HepG2 (cell line): ENCODE results near the gene KCNG4. TPM values are rescaled to one million over a fixed set of nuclear protein-coding genes. Genes with fewer than 3 reads are reported as not detected.

ENCODE experiments used
- ATAC-seq: fragments of 200-7000 bp; cut with Tn5 transposase; 3 replicates; pipeline ENCODE4 v1.9.1; 2020; ENCODE audit warnings: mild to moderate bottlenecking, moderate library complexity
- BruUV-seq: library from RNA; stranded (reverse); fragments of 400-500 nt; replicated peaks from 2 replicates; lab custom pipeline; 2021; lab: Mats Ljungman, UMichigan
- CTCF ChIA-PET: fragments of 300-600 bp; formaldehyde crosslinking; extraction: SDS; loops from one replicate; lab custom pipeline; 2021; ENCODE audit warnings: low total read pairs, inconsistent platforms, low intra/inter-chr PET ratio; lab: Yijun Ruan, JAX
- POLR2A ChIA-PET: fragments of 350-600 bp; sonication (Branson Sonifier 250); formaldehyde crosslinking; loops from one replicate; lab custom pipeline; 2020; ENCODE audit warnings: antibody characterized with exemption, inconsistent platforms; lab: Yijun Ruan, JAX
- DNase-seq: peaks from one replicate; pipeline ENCODE4 v3.0.0-alpha.2; 2015; ENCODE audit warnings: low spot score
- FAIRE-seq: peaks from 3 replicates; lab custom pipeline; 2011; peaks lifted over from hg19 to GRCh38; lab: Jason Lieb, UNC
- H2AFZ ChIP-seq: one replicate; pipeline ENCODE4 v1.6.1; 2011; ENCODE audit warnings: low read length, inconsistent platforms
- H3K27ac ChIP-seq: fragments of 300-600 bp; 3 replicates; pipeline ENCODE4 v1.8.0; 2011; ENCODE audit warnings: mixed run types, mild to moderate bottlenecking, mixed read lengths, low read length, inconsistent platforms; ENCODE audit not compliant: insufficient read depth; ENCODE audit errors: extremely low read length
- H3K27me3 ChIP-seq, 2 experiments: fragments of 200-600 bp in 1 of 2; 2 replicates in 1 of 2; 3 replicates in 1 of 2; pipeline versions ENCODE4 v1.6.0 to v1.8.0; 2011; ENCODE audit warnings: low read length in 2 of 2, mild to moderate bottlenecking in 2 of 2, moderate library complexity in 2 of 2, inconsistent platforms in 1 of 2; ENCODE audit not compliant: insufficient read depth in 2 of 2, control insufficient read depth in 1 of 2
- H3K36me3 ChIP-seq, 2 experiments: fragments of 200-600 bp in 1 of 2; replicated peaks in 1 of 2; 2 replicates in 1 of 2; 3 replicates in 1 of 2; pipeline versions ENCODE4 v1.5.1 to v1.8.0; 2011; ENCODE audit warnings: low read length in 2 of 2, inconsistent platforms in 1 of 2; ENCODE audit not compliant: insufficient read depth in 2 of 2, control insufficient read depth in 1 of 2
- H3K4me1 ChIP-seq: 2 replicates; pipeline ENCODE4 v1.5.1; 2012; ENCODE audit warnings: low read length, inconsistent platforms; ENCODE audit not compliant: insufficient read depth
- H3K4me2 ChIP-seq: 2 replicates; pipeline ENCODE4 v1.6.0; 2011; ENCODE audit warnings: low read depth, low read length, inconsistent platforms
- H3K4me3 ChIP-seq, 3 experiments: fragments of 200-600 bp in 1 of 3; sonication (generic), shearing (Covaris generic) in 1 of 3; replicated peaks in 1 of 3; 2 replicates each; pipeline ENCODE4 v1.5.1; 2011 to 2016; ENCODE audit warnings: low read length in 3 of 3, inconsistent platforms in 2 of 3, low read depth in 2 of 3, mild to moderate bottlenecking in 2 of 3, control low read depth in 1 of 3, mixed read lengths in 1 of 3; ENCODE audit not compliant: insufficient read depth in 1 of 3
- H3K79me2 ChIP-seq: one replicate; pipeline ENCODE4 v1.6.1; 2011; ENCODE audit warnings: low read length, inconsistent platforms; ENCODE audit not compliant: insufficient read depth
- H3K9ac ChIP-seq: 2 replicates; pipeline ENCODE4 v1.6.0; 2011; ENCODE audit warnings: mild to moderate bottlenecking, low read depth, low read length, inconsistent platforms; ENCODE audit not compliant: insufficient read depth
- H3K9me3 ChIP-seq: 2 replicates; pipeline ENCODE4 v1.5.1; 2012; ENCODE audit warnings: mild to moderate bottlenecking, low read length
- H4K20me1 ChIP-seq: 2 replicates; pipeline ENCODE4 v1.6.0; 2011; ENCODE audit warnings: inconsistent platforms, mild to moderate bottlenecking, low read length, moderate library complexity; ENCODE audit not compliant: insufficient read depth
- CAMTA2 ChIP-seq: sonication (generic); formaldehyde crosslinking; IDR thresholded peaks from 2 replicates; pipeline ENCODE4 v1.4.0; 2020; ENCODE audit warnings: mild to moderate bottlenecking, missing genetic modification reagents, borderline replicate concordance
- DBP ChIP-seq: sonication (generic); formaldehyde crosslinking; IDR thresholded peaks from 2 replicates; pipeline ENCODE4 v1.4.0; 2020; ENCODE audit warnings: missing genetic modification reagents; ENCODE audit errors: not compliant biosample characterization
- ETV5 ChIP-seq: IDR thresholded peaks from 2 replicates; pipeline ENCODE4 v1.6.1; 2018; ENCODE audit warnings: missing biosample characterization, missing genetic modification reagents, inconsistent platforms, borderline replicate concordance
- KMT2B ChIP-seq: IDR thresholded peaks from 2 replicates; pipeline ENCODE4 v1.6.1; 2016; ENCODE audit warnings: missing genetic modification reagents, missing compliant biosample characterization
- MBNL3 ChIP-seq: fragments of 250-450 bp; sonication (Bioruptor Pico); conservative IDR thresholded peaks from 2 replicates; pipeline ENCODE4 v1.8.0; 2022; ENCODE audit warnings: mild to moderate bottlenecking, inconsistent platforms
- THAP11 ChIP-seq: IDR thresholded peaks from 2 replicates; pipeline ENCODE4 v1.6.1; 2016; ENCODE audit warnings: missing biosample characterization, missing genetic modification reagents
- XRCC5 ChIP-seq: fragments of 200-400 bp; formaldehyde crosslinking; optimal IDR thresholded peaks from 2 replicates; pipeline ENCODE3; 2017; ENCODE audit warnings: mild to moderate bottlenecking, low read length
- ZHX1 ChIP-seq: sonication (generic); formaldehyde crosslinking; IDR thresholded peaks from 2 replicates; pipeline ENCODE4 v1.8.1; 2022; ENCODE audit warnings: low read depth, mild to moderate bottlenecking, missing genetic modification reagents
- ZNF256 ChIP-seq: sonication (generic); formaldehyde crosslinking; conservative IDR thresholded peaks from 2 replicates; pipeline ENCODE4 v1.4.0; 2020; ENCODE audit warnings: missing genetic modification reagents
- ZNF704 ChIP-seq: sonication (generic); formaldehyde crosslinking; IDR thresholded peaks from 2 replicates; pipeline ENCODE4 v1.8.1; 2023; ENCODE audit warnings: mild to moderate bottlenecking, inconsistent platforms, moderate library complexity, missing genetic modification reagents, borderline replicate concordance
- ZNF780A ChIP-seq: sonication (generic); formaldehyde crosslinking; IDR thresholded peaks from 2 replicates; pipeline ENCODE4 v1.8.0; 2022; ENCODE audit warnings: mild to moderate bottlenecking, missing genetic modification reagents, moderate library complexity
- ZNF790 ChIP-seq: sonication (generic); formaldehyde crosslinking; IDR thresholded peaks from 2 replicates; pipeline ENCODE4 v1.8.0; 2022; ENCODE audit warnings: missing genetic modification reagents, mild to moderate bottlenecking, borderline replicate concordance
- WGBS: methylation state at CpG from one replicate; pipeline ENCODE4 v1.1.6; 2017; ENCODE audit warnings: low lambda C conversion rate; 5-methylcytosine and 5-hydroxymethylcytosine counted together
- in situ Hi-C: cut with HindIII; loops from 2 replicates; pipeline ENCODE4 v1.10.0; 2017; ENCODE audit warnings: low pct_unique_long_range_greater_than_20kb; ENCODE audit not compliant: extremely low pct_ligation_motif_present
- intact Hi-C: fragments of 100-400 bp; cut with micrococcal nuclease; formaldehyde crosslinking; loops from one replicate; pipeline ENCODE4 v1.10.0; 2022; ENCODE audit not compliant: unreplicated experiment
- polyA plus RNA-seq, 8 experiments: library from polyadenylated mRNA; depleted of rRNA in 3 of 8; stranded (reverse) in 7 of 8; unstranded in 1 of 8; fragments of >200 nt; fragmentation: Illumina TruSeq in 4 of 8; extraction: Trizol in 4 of 8; gene quantifications; 2 replicates each; pipeline versions ENCODE4 v1.2.1 to v1.2.3, GENCODE V29; 2011 to 2016; ENCODE audit warnings: low read depth in 4 of 8, missing spikeins in 1 of 8, mixed read lengths in 1 of 8; ENCODE audit not compliant: insufficient read depth in 1 of 8
- total RNA-seq, 5 experiments: library from RNA; depleted of rRNA; stranded (reverse); fragments of >200 nt; fragmentation: Illumina TruSeq; extraction: Trizol; gene quantifications; 2 replicates each; pipeline ENCODE4 v1.2.3, GENCODE V29; 2016; ENCODE audit warnings: low read depth in 1 of 5

Gene KCNG4
- total and polyA plus RNA-seq, 2 of the 13 experiments (the other 11 are each of a cell fraction or from before 2014, with no cell fraction given) = not detected

- CTCF ChIA-PET = no interaction called here
- in situ Hi-C loops = no loop called here
These were observed 3.1 kb downstream of the KCNG4 start for GRCh38 chr16:84236671-84237070.

GRCh38 chr16:84234321-84235241, 5.2 kb downstream of the KCNG4 start:
- Histone ChIP-seq H3K9me3 (no peaks in the 10 kb centered on the region), H2AFZ (no peak overlapping the region), H3K4me2 (no peak overlapping the region), H4K20me1 (no peaks in the 10 kb centered on the region), H3K4me3 (no peak overlapping the region), H3K4me1 (no peaks in the 10 kb centered on the region), H3K27ac (no peak overlapping the region), H3K79me2 (no peaks in the 10 kb centered on the region), H3K9ac (no peak overlapping the region), H3K36me3 (no peaks in the 10 kb centered on the region), H3K27me3 (peaks cover 0 to 86% of the 10 kb centered on the region in 2 experiments; a peak in 4 of 5 replicates)
- intact Hi-C loops (no loop called here), in situ Hi-C loops (no loop called here)
- CTCF ChIA-PET = no interaction called here
- FAIRE-seq (no peak), ATAC-seq (no peak), DNase-seq (no peak)
- POLR2A ChIA-PET = no interaction called here
- BruUV-seq = no TSS peak
- WGBS = 22% methylated on average over 21 of the region's 21 CpGs
- no peak for TF ChIP-seq THAP11 (CRISPR knock-in tag)
- TF ChIP-seq ZNF780A (CRISPR knock-in tag) = no peak
- TF ChIP-seq DBP = no peak
- no peak for TF ChIP-seq ETV5
- no peak for TF ChIP-seq KMT2B (CRISPR knock-in tag)
- TF ChIP-seq XRCC5 = no peak
- TF ChIP-seq ZHX1 (CRISPR knock-in tag) = no peak
- TF ChIP-seq ZNF790 (CRISPR knock-in tag) = no peak
- TF ChIP-seq ZNF704 (CRISPR knock-in tag) = no peak
- TF ChIP-seq CAMTA2 (CRISPR knock-in tag) = no peak
- TF ChIP-seq ZNF256 (CRISPR knock-in tag) = no peak

More at GRCh38 chr16:84236671-84237070, 3.1 kb downstream of the KCNG4 start:
- Histone ChIP-seq H3K9ac (no peak overlapping the region), H3K79me2 (no peaks in the 10 kb centered on the region), H3K9me3 (no peaks in the 10 kb centered on the region)
- FAIRE-seq = no peak
- intact Hi-C loops = no loop called here
- no peak for TF ChIP-seq MBNL3 (CRISPR knock-in tag)
- TF ChIP-seq, all 625 proteins: peak for 0
- no peak overlapping the region for H3K4me3 ChIP-seq
- H3K36me3 ChIP-seq = no peaks in the 10 kb centered on the region
- H4K20me1 ChIP-seq = no peaks in the 10 kb centered on the region
- H3K27ac ChIP-seq = no peak overlapping the region
- DNase-seq = no peak
- POLR2A ChIA-PET = no interaction called here
- ATAC-seq = 0 out of 3 replicates have a peak, but pooled peaks have one; percentile 18
- 33% methylated on average over 22 of the region's 25 CpGs for WGBS
- peaks cover 4 to 84% of the 10 kb centered on the region in 2 experiments for H3K27me3 ChIP-seq
- no peaks in the 10 kb centered on the region for H3K4me1 ChIP-seq
- no peak overlapping the region for H2AFZ ChIP-seq
- no TSS peak for BruUV-seq
- H3K4me2 ChIP-seq = no peak overlapping the region
